Testis (tissue), 2 donors: Measurements from ENCODE around the gene HYDIN.

Source experiments
- POLR2A ChIP-seq: fragments of 450-650 bp; IDR thresholded peaks from one replicate; pipeline ENCODE4 v1.6.1; 2017; ENCODE audit warnings: antibody characterized with exemption, mild to moderate bottlenecking, moderate library complexity
- TF ChIP-seq, protein P1 (sequence below), 3 experiments: fragments of 450-650 bp in 2 of 3; fragments of 200-600 bp in 1 of 3; sonication (generic) in 1 of 3; IDR thresholded peaks; one replicate each; pipeline ENCODE4 v1.5.1; 2016 to 2019; ENCODE audit warnings: antibody characterized with exemption in 3 of 3, mild to moderate bottlenecking in 2 of 3, moderate library complexity in 1 of 3

DNA sequence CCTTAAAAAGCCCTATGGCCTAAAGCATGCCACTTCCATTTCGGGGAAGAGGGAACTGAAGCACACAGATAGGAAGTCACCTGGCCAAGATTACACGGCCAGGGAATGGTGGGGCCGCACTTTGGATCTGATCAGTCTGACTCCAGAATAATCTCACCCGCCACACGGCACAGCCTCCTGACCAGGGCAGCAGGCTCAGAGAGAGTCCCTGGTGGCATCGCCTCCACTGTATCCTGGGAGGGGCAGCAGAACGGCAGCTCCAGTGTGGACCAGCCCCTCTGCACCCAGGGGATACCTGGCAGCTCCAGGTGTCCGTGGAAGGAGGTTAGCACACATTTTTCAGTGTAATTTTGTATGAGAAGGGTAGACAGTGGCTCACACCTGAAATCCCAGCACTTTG, 465.0 kb downstream of the HYDIN start:
- TF ChIP-seq, protein P1, sequence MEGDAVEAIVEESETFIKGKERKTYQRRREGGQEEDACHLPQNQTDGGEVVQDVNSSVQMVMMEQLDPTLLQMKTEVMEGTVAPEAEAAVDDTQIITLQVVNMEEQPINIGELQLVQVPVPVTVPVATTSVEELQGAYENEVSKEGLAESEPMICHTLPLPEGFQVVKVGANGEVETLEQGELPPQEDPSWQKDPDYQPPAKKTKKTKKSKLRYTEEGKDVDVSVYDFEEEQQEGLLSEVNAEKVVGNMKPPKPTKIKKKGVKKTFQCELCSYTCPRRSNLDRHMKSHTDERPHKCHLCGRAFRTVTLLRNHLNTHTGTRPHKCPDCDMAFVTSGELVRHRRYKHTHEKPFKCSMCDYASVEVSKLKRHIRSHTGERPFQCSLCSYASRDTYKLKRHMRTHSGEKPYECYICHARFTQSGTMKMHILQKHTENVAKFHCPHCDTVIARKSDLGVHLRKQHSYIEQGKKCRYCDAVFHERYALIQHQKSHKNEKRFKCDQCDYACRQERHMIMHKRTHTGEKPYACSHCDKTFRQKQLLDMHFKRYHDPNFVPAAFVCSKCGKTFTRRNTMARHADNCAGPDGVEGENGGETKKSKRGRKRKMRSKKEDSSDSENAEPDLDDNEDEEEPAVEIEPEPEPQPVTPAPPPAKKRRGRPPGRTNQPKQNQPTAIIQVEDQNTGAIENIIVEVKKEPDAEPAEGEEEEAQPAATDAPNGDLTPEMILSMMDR (IDR thresholded peaks at IDR 0.05), result no peak
- TF ChIP-seq POLR2A, result no peak
